Stimulated activated CD8-positive, alpha-beta memory T cell treated with anti-CD3 and anti-CD28 coated beads, Interleukin-12 subunit alpha, Interleukin-12 subunit beta, amount 100 ng/mL, for 4 hours (primary cell): ENCODE data around the gene FAM217A.
"Not testable (repeated sequence)": the region's sequence is repeated elsewhere in the genome, so short reads cannot be mapped to it uniquely, and the experiment has no call there.

Source experiments
- DNase-seq: peaks from one replicate; pipeline ENCODE4 v3.0.0-alpha.2; 2020; ENCODE audit warnings: low read depth

Gene FAM217A

GRCh38 chr6:4078691-4079471 lies at the start of gene FAM217A:
FAM217A (minus strand) TSS chr6:4079137; CDS start chr6:4077414, 1,723 bp downstream.
- no peak for DNase-seq

- no peak for DNase-seq
These were observed 49.1 kb upstream of the FAM217A start for GRCh38 chr6:4128072-4128471.

GRCh38 chr6:4125933-4126864 lies 47.3 kb upstream of the FAM217A start:
- no peak for DNase-seq

GRCh38 chr6:4125500-4125899 lies 46.6 kb upstream of the FAM217A start:
- no peak for DNase-seq

- no peak for DNase-seq
These were observed 45.4 kb upstream of the FAM217A start for GRCh38 chr6:4124351-4124750.

- no peak for DNase-seq
These were observed 36.8 kb upstream of the FAM217A start for GRCh38 chr6:4115741-4116140.

- no peak for DNase-seq
These were observed 35.2 kb upstream of the FAM217A start for GRCh38 chr6:4114123-4114522.

GRCh38 chr6:4113649-4114048 lies 34.7 kb upstream of the FAM217A start:
- no peak for DNase-seq

GRCh38 chr6:4112366-4112765 lies 33.4 kb upstream of the FAM217A start:
- no peak for DNase-seq

GRCh38 chr6:4109363-4109815 lies 30.5 kb upstream of the FAM217A start:
- not testable (repeated sequence) for DNase-seq

- DNase-seq: no peak
These were observed 29.7 kb upstream of the FAM217A start for GRCh38 chr6:4108561-4109093.

- no peak for DNase-seq
These were observed 28.9 kb upstream of the FAM217A start for GRCh38 chr6:4107873-4108272.

- DNase-seq: no peak
These were observed 27.1 kb upstream of the FAM217A start for GRCh38 chr6:4105980-4106536.

- DNase-seq: no peak
These were observed 25.0 kb upstream of the FAM217A start for GRCh38 chr6:4103929-4104328.

GRCh38 chr6:4102687-4103244 lies 23.8 kb upstream of the FAM217A start:
- DNase-seq: no peak

GRCh38 chr6:4101298-4101697 lies 22.4 kb upstream of the FAM217A start:
- no peak for DNase-seq

GRCh38 chr6:4100655-4101054 lies 21.7 kb upstream of the FAM217A start:
- no peak for DNase-seq

GRCh38 chr6:4093288-4093687 lies 14.4 kb upstream of the FAM217A start:
- DNase-seq: no peak

- DNase-seq: no peak
These were observed 13.0 kb upstream of the FAM217A start for GRCh38 chr6:4091941-4092340.

GRCh38 chr6:4090043-4090442 lies 11.1 kb upstream of the FAM217A start:
- not testable (repeated sequence) for DNase-seq

GRCh38 chr6:4088704-4089103 lies 9.8 kb upstream of the FAM217A start:
- no peak for DNase-seq

- no peak for DNase-seq
These were observed 6.4 kb upstream of the FAM217A start for GRCh38 chr6:4085332-4085700.
